ENCODE measurements around the gene MAP3K21. TPM values are rescaled to one million over a fixed set of nuclear protein-coding genes. Genes with fewer than 3 reads are reported as not detected.

Gene MAP3K21
- total RNA-seq (under 1 TPM; 0.11 to 0.49 (median 0.18) TPM), polyA plus RNA-seq (under 1 TPM; 0.04 to 0.20 (median 0.06) TPM)
- long read RNA-seq, donor 1: 0 reads
- long read RNA-seq, donor 2: 0 reads

GRCh38 chr1:233327651-233328141 lies at the start of gene MAP3K21:
Gene MAP3K21, plus strand, starts transcription at chr1:233327724. Its CDS starts 305 bp downstream, at chr1:233328029.
- H3K36me3 ChIP-seq (ENCODE audit: insufficient read depth in 1 of 2, low read depth in 1 of 2): no peaks in the 10 kb centered on the region
- no peaks in the 10 kb centered on the region for H3K4me1 ChIP-seq
- H3K27ac ChIP-seq: peak within 1 kb of the TSS; percentile 16
- H3K9me3 ChIP-seq: no peaks in the 10 kb centered on the region
- H3K4me3 ChIP-seq: peak within 1 kb of the TSS; percentile 67
- WGBS, 3 donors: 0 to 1% (median 1%) methylated on average over 6 to 67 of the region's 68 CpGs
- TF ChIP-seq, protein P1, sequence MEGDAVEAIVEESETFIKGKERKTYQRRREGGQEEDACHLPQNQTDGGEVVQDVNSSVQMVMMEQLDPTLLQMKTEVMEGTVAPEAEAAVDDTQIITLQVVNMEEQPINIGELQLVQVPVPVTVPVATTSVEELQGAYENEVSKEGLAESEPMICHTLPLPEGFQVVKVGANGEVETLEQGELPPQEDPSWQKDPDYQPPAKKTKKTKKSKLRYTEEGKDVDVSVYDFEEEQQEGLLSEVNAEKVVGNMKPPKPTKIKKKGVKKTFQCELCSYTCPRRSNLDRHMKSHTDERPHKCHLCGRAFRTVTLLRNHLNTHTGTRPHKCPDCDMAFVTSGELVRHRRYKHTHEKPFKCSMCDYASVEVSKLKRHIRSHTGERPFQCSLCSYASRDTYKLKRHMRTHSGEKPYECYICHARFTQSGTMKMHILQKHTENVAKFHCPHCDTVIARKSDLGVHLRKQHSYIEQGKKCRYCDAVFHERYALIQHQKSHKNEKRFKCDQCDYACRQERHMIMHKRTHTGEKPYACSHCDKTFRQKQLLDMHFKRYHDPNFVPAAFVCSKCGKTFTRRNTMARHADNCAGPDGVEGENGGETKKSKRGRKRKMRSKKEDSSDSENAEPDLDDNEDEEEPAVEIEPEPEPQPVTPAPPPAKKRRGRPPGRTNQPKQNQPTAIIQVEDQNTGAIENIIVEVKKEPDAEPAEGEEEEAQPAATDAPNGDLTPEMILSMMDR (IDR thresholded peaks at IDR 0.05): no peak
- intact Hi-C loops (cut with DNase I): no loop called here
- DNase-seq: no peak
- peaks cover 0 to 40% (median 2%) of the 10 kb centered on the region in 3 donors for H3K27me3 ChIP-seq (ENCODE audit: insufficient read depth in 3 of 3, low read length in 2 of 3)
- peak in 3 of 4 donors; percentile 64 to 82 (median 73) for ATAC-seq

DNA sequence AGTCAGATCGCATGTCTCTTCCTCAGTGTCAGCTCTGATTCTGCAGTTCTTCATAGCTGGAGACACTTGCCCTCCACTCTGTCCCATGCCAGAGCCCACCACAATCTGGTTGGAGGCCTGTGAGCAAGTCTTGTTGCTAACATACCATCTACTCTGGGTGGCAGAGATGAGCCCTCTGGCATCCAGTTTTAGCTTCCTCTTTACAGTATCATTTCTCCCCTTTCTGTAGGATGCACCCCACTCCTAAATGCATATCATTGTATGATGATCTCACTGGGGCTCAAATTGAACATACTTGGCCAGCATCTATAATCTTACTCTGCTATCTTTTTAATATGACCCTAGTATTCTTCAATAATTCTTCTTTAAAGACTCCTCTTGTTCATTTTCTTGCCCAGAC lies 48.9 kb upstream of the MAP3K21 start:
- ATAC-seq: no peak
- intact Hi-C loops (cut with DNase I): no loop called here

GRCh38 chr1:233279971-233280370 lies 47.6 kb upstream of the MAP3K21 start:
- ATAC-seq (no peak), DNase-seq (no peak)
- Histone ChIP-seq H3K4me3 (no peak overlapping the region), H3K9me3 (no peaks in the 10 kb centered on the region), H3K27ac (no peak overlapping the region), H3K27me3 (ENCODE audit: insufficient read depth in 3 of 3, low read length in 2 of 3) (no peaks in the 10 kb centered on the region), H3K36me3 (ENCODE audit: insufficient read depth in 1 of 2, low read depth in 1 of 2) (no peaks in the 10 kb centered on the region), H3K4me1 (no peaks in the 10 kb centered on the region)
- WGBS, 3 donors: 85 to 91% (median 88%) methylated on average over 2 of the region's 2 CpGs
- TF ChIP-seq, protein P1 (IDR thresholded peaks at IDR 0.05): no peak
- intact Hi-C loops (cut with DNase I): no loop called here

More for the DNA sequence above, 48.9 kb upstream of the MAP3K21 start:
- H3K4me3 ChIP-seq: no peak overlapping the region
- H3K36me3 ChIP-seq (ENCODE audit: insufficient read depth in 1 of 2, low read depth in 1 of 2): no peaks in the 10 kb centered on the region
- WGBS, 3 donors: 42 to 100% (median 96%) methylated on average over 1 of the region's 1 CpG
- TF ChIP-seq, protein P1 (IDR thresholded peaks at IDR 0.05): no peak
- H3K9me3 ChIP-seq: no peaks in the 10 kb centered on the region
- no peak for DNase-seq
- H3K27ac ChIP-seq: no peak overlapping the region
- H3K27me3 ChIP-seq (ENCODE audit: insufficient read depth in 3 of 3, low read length in 2 of 3): no peaks in the 10 kb centered on the region
- H3K4me1 ChIP-seq: no peaks in the 10 kb centered on the region

DNA sequence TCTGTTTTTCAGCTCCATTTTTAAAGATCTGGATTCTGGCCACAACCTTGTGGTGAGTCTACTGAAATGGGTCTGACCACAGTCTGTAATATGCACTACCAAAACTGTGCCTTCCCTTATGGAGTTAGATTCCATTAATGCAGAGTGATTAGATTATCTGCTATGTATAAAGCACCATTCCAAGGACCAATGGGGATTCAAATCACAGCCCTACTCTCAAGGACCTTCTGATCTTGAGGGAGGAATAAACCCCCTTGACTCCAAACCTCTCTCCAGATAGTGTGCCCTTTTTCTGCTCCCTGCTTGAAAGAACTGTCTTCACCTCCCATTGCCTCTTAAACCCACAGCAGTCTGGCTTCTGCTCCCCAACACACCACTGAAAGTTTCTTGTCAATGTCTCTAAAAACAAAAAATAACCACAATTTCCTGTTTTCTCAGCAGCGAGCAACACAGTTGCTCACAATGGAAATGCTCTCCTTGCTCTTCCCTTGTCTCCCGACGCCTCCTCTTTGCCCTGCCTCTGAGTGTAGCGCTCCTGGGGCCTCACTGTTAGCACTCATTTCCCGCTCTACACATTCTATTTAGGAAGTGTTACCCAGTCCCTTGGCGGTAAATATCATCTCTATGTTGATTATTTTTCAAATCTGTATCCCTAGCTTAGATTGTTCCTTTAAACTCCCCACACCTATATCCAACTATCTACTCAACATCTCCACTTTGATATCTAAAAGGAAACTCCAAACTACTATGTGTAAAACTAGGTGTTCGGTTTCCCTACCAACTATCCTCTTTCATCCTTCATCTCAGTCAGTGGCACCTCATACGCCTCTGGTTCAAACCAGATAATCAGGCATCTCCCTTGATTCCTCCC lies 45.6 kb upstream of the MAP3K21 start:
- no peak overlapping the region for H3K27ac ChIP-seq
- TF ChIP-seq, protein P1 (IDR thresholded peaks at IDR 0.05): no peak
- H3K9me3 ChIP-seq: no peaks in the 10 kb centered on the region
- no peaks in the 10 kb centered on the region for H3K4me1 ChIP-seq
- H3K36me3 ChIP-seq (ENCODE audit: insufficient read depth in 1 of 2, low read depth in 1 of 2): no peaks in the 10 kb centered on the region
- ATAC-seq (no peak), DNase-seq (no peak)
- intact Hi-C loops (cut with DNase I): no loop called here
- H3K4me3 ChIP-seq: no peak overlapping the region
- WGBS, 3 donors: 78 to 82% (median 80%) methylated on average over 8 of the region's 8 CpGs
- no peaks in the 10 kb centered on the region for H3K27me3 ChIP-seq (ENCODE audit: insufficient read depth in 3 of 3, low read length in 2 of 3)

All from psoas muscle (tissue), 8 donors.